ENCODE data around the gene SUSD1. TPM values are rescaled to one million over a fixed set of nuclear protein-coding genes. Genes with fewer than 3 reads are reported as not detected.
A peak's percentile ranks its signal among the peaks of the same experiment; 100 is the strongest.

The SUSD1 gene
- total and polyA plus RNA-seq, 8 donors: 2.6 to 14.8 (median 4.4) TPM

DNA sequence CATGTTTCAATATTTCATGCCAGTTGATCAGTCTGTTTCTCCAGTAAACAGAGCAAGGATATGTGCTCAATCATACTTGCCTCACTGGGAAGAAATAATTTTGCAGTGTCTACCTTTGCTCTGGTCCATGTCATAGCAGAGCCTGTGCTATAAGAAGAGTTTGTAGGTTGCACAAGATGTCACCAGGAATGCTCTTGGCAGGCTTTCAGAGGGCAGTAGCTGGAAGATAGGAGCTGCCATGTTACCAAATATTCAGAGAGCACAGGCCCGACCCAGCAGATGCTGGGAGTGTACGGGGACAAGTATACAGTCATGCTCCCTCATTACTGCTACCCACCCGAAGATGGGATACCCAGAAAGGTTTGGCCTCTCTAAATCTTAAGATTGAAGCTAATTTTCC is 175.8 kb downstream of the SUSD1 start:
- no peak for DNase-seq
- intact Hi-C loops (cut with DNase I): no loop called here
- FAIRE-seq: no peak
- TF ChIP-seq, protein P1, sequence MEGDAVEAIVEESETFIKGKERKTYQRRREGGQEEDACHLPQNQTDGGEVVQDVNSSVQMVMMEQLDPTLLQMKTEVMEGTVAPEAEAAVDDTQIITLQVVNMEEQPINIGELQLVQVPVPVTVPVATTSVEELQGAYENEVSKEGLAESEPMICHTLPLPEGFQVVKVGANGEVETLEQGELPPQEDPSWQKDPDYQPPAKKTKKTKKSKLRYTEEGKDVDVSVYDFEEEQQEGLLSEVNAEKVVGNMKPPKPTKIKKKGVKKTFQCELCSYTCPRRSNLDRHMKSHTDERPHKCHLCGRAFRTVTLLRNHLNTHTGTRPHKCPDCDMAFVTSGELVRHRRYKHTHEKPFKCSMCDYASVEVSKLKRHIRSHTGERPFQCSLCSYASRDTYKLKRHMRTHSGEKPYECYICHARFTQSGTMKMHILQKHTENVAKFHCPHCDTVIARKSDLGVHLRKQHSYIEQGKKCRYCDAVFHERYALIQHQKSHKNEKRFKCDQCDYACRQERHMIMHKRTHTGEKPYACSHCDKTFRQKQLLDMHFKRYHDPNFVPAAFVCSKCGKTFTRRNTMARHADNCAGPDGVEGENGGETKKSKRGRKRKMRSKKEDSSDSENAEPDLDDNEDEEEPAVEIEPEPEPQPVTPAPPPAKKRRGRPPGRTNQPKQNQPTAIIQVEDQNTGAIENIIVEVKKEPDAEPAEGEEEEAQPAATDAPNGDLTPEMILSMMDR (IDR thresholded peaks at IDR 0.05): no peak
- Histone ChIP-seq H3K27ac (no peak overlapping the region), H3K4me1 (peaks cover 0 to 2% (median 0%) of the 10 kb centered on the region in 3 donors), H3K9me3 (no peaks in the 10 kb centered on the region), H3K27me3 (no peaks in the 10 kb centered on the region), H3K4me3 (no peak overlapping the region), H3K36me3 (no peaks in the 10 kb centered on the region)
- no peak for ATAC-seq
- WGBS, 2 donors: 73 to 76% methylated on average over 3 of the region's 3 CpGs

DNA sequence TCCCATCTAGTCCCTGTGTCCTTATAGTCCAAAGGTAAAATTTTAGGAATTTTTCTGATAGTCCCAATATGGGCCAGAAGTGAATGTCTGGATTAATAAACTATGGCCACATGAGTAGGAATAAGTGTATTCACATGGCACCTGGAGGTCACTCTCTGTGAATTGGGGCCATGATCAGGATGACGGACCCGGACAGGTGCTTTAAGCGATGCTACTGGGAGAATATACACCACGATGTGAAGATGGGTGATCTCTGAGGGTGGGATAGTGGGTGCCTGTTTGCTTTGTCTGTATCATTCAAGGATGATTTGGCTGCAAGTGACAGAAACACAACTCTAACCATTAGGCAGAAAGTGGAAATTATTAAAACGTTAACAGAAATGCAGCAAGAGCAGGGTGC is 177.3 kb downstream of the SUSD1 start:
- no peaks in the 10 kb centered on the region for H3K27me3 ChIP-seq
- DNase-seq (no peak), FAIRE-seq (no peak), ATAC-seq (no peak)
- TF ChIP-seq, protein P1 (IDR thresholded peaks at IDR 0.05): no peak
- intact Hi-C loops (cut with DNase I): no loop called here
- no peaks in the 10 kb centered on the region for H3K9me3 ChIP-seq
- peaks cover 0 to 5% (median 0%) of the 10 kb centered on the region in 3 donors for H3K4me1 ChIP-seq
- no peaks in the 10 kb centered on the region for H3K36me3 ChIP-seq
- no peak overlapping the region for H3K4me3 ChIP-seq
- no peak overlapping the region for H3K27ac ChIP-seq
- WGBS, 2 donors: 85 to 92% methylated on average over 5 of the region's 5 CpGs

DNA sequence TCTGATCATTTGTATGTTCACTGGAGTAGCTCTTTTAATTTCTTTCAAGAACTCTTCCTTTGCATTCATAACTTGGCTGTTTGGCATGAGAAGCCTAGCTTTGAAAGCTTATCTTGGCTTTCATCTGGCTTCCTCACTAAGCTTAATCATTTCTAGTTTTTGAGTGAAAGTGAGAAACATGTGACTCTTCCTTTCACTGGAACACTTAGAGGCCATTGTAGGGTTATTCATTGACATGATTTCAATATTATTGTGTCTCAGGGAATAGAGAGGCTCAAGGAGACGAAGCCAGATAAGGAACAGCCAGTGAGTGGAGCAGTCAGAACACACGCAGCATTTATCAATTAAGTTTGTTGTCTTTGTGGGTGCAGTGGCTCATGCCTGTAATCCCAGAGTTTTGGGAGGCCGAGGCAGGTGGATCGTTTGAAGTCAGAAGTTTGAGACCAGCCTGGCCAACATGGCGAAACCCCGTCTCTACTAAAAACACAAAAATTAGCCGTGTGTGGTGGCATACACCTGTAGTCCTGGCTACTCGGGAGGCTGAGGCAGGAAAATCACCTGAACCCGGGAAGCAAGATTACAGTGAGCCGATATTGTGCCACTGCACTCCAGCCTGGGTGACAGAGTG is 180.2 kb downstream of the SUSD1 start:
- intact Hi-C loops (cut with DNase I): no loop called here
- DNase-seq (no peak), ATAC-seq (peak in 3 of 4 donors; percentile 44 to 69 (median 58)), FAIRE-seq (peak; percentile 57)
- WGBS, 2 donors: 73 to 75% methylated on average over 10 of the region's 10 CpGs
- no peak overlapping the region for H3K4me3 ChIP-seq
- H3K9me3 ChIP-seq: no peaks in the 10 kb centered on the region
- TF ChIP-seq, protein P1 (IDR thresholded peaks at IDR 0.05): no peak
- no peaks in the 10 kb centered on the region for H3K27me3 ChIP-seq
- H3K36me3 ChIP-seq: no peaks in the 10 kb centered on the region
- H3K4me1 ChIP-seq: peaks cover 0 to 5% (median 0%) of the 10 kb centered on the region in 3 donors
- H3K27ac ChIP-seq: peak overlapping the region in 2 of 4 donors; percentile 42 to 60

DNA sequence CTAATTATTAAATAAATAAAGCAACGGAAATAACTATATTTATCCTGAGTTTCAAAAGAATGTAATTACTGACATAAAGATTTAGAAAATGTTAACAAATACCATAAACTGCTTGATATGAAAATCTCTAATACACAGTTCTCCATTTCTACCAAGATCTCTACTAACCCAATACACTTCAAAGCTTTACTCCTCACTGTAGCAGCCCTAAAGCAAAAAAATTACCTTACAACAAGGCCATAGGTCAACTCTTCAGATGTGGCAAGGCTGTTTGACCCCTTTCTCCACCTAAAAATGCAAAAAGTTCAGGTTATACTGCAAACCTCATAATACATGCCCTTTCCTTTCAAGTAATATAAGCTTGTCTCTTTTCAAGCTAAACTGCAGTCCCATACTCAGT is 181.8 kb downstream of the SUSD1 start:
- Histone ChIP-seq H3K27ac (peak overlapping the region in 1 of 4 donors; percentile 42), H3K27me3 (no peaks in the 10 kb centered on the region), H3K36me3 (no peaks in the 10 kb centered on the region), H3K4me3 (no peak overlapping the region), H3K9me3 (no peaks in the 10 kb centered on the region), H3K4me1 (peaks cover 0 to 5% (median 0%) of the 10 kb centered on the region in 3 donors)
- FAIRE-seq (no peak), ATAC-seq (no peak), DNase-seq (no peak)
- TF ChIP-seq, protein P1 (IDR thresholded peaks at IDR 0.05): no peak
- WGBS, 2 donors: 29 to 57% methylated on average over 1 of the region's 1 CpG
- intact Hi-C loops (cut with DNase I): no loop called here

DNA sequence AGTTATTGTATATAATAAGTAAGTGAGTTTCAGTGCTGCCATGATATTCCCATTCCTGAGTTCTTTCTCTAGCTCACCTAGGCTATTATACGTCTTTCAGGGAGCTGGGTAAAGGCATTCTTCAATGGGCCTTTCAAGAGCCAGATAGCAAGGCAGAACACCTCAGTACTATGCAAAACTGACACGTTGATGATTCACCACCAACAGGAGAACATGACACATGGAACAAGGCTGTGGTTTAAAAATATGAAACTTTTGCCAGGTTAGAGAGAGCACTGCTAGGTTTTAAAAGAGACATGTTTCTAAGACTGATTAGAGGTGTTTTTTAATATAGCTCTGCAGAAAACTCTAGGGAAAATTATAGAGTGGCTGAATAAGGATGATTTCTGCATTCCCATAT is 182.6 kb downstream of the SUSD1 start:
- ATAC-seq: peak in 3 of 4 donors; percentile 22 to 71 (median 64)
- WGBS, 2 donors: 65 to 75% methylated on average over 2 of the region's 2 CpGs

More for the DNA sequence above, 182.6 kb downstream of the SUSD1 start:
- TF ChIP-seq, protein P1 (IDR thresholded peaks at IDR 0.05): no peak
- Histone ChIP-seq H3K27ac (no peak overlapping the region), H3K4me1 (peaks cover 0 to 5% (median 0%) of the 10 kb centered on the region in 3 donors), H3K27me3 (no peaks in the 10 kb centered on the region), H3K36me3 (no peaks in the 10 kb centered on the region), H3K4me3 (no peak overlapping the region), H3K9me3 (no peaks in the 10 kb centered on the region)
- FAIRE-seq (no peak), DNase-seq (no peak)
- intact Hi-C loops (cut with DNase I): no loop called here
